Measurements from ENCODE around the gene S100A12.

DNA sequence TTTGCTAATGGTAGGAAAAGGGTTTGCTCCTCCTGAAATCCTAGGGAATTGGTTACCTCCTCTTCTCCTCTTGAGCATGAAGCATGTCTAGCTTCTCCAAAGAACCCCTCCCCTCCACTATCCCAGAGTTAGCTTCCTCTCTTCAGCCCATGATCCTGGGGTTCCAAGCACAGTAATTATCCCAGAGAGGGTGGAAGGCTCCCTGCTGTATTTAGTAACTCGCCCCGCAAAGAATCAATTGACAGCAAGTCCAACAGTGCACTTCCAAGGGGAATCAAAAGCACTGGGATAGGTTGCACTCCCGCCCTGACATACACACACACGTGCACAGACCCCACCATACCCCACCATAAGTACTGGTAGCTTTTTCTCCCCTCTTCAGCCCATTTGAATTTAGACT is 12.4 kb upstream of the S100A12 start:
- TF ChIP-seq, protein P1, sequence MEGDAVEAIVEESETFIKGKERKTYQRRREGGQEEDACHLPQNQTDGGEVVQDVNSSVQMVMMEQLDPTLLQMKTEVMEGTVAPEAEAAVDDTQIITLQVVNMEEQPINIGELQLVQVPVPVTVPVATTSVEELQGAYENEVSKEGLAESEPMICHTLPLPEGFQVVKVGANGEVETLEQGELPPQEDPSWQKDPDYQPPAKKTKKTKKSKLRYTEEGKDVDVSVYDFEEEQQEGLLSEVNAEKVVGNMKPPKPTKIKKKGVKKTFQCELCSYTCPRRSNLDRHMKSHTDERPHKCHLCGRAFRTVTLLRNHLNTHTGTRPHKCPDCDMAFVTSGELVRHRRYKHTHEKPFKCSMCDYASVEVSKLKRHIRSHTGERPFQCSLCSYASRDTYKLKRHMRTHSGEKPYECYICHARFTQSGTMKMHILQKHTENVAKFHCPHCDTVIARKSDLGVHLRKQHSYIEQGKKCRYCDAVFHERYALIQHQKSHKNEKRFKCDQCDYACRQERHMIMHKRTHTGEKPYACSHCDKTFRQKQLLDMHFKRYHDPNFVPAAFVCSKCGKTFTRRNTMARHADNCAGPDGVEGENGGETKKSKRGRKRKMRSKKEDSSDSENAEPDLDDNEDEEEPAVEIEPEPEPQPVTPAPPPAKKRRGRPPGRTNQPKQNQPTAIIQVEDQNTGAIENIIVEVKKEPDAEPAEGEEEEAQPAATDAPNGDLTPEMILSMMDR (IDR thresholded peaks at IDR 0.05; ENCODE audit: insufficient read depth, low read length): no peak
- no peak for TF ChIP-seq POLR2AphosphoS5 (IDR thresholded peaks at IDR 0.05; ENCODE audit: low read depth)

Data from HL-60 (cell line).